DOHH2 (cell line): Measurements from ENCODE around the gene TDRD9.

Experiments
- H3F3A ChIP-seq: fragments of 200-600 bp; sonication (generic), shearing (Covaris generic); 2 replicates; pipeline ENCODE4 v1.6.0; 2016; ENCODE audit warnings: antibody characterized with exemption, mild to moderate bottlenecking; ENCODE audit not compliant: control insufficient read depth, insufficient read depth
- H3K27ac ChIP-seq: fragments of 200-600 bp; sonication (generic); 2 replicates; pipeline ENCODE4 v1.5.1; 2014; ENCODE audit warnings: low read depth, mild to moderate bottlenecking, low read length, moderate library complexity
- H3K27me3 ChIP-seq: fragments of 200-600 bp; sonication (generic); 2 replicates; pipeline ENCODE4 v1.6.1; 2014; ENCODE audit warnings: mild to moderate bottlenecking, low read length, mixed read lengths; ENCODE audit not compliant: control insufficient read depth
- H3K36me3 ChIP-seq: fragments of 200-600 bp; sonication (generic); 2 replicates; pipeline ENCODE4 v1.6.1; 2014; ENCODE audit warnings: mild to moderate bottlenecking, low read length, moderate library complexity, mixed read lengths; ENCODE audit not compliant: control insufficient read depth
- H3K4me1 ChIP-seq: fragments of 200-600 bp; sonication (generic); 2 replicates; pipeline ENCODE4 v1.6.1; 2014; ENCODE audit warnings: mild to moderate bottlenecking, low read length, mixed read lengths; ENCODE audit not compliant: control insufficient read depth
- H3K4me2 ChIP-seq: fragments of 200-600 bp; sonication (generic); 2 replicates; pipeline ENCODE4 v1.6.0; 2014; ENCODE audit warnings: mild to moderate bottlenecking, low read length, moderate library complexity
- H3K4me3 ChIP-seq: fragments of 200-600 bp; sonication (generic); 2 replicates; pipeline ENCODE4 v1.5.1; 2014; ENCODE audit warnings: mild to moderate bottlenecking, low read length, mixed read lengths
- H3K79me2 ChIP-seq: fragments of 200-600 bp; sonication (generic); 2 replicates; pipeline ENCODE4 v1.6.1; 2014; ENCODE audit warnings: mild to moderate bottlenecking, low read length, mixed read lengths; ENCODE audit not compliant: control insufficient read depth
- H3K9me2 ChIP-seq: fragments of 200-600 bp; sonication (generic); replicated peaks from 2 replicates; pipeline ENCODE4 v1.6.1; 2014; ENCODE audit warnings: mild to moderate bottlenecking, low read length, mixed read lengths; ENCODE audit not compliant: control insufficient read depth
- H3K9me3 ChIP-seq: fragments of 200-600 bp; sonication (generic); 2 replicates; pipeline ENCODE4 v1.6.1; 2014; ENCODE audit warnings: antibody characterized with exemption, low read length, mixed read lengths; ENCODE audit not compliant: control insufficient read depth, insufficient read depth
- H4K20me1 ChIP-seq: fragments of 200-600 bp; sonication (generic); 2 replicates; pipeline ENCODE4 v1.6.0; 2014; ENCODE audit warnings: low read depth, mild to moderate bottlenecking, antibody characterized with exemption, low read length, moderate library complexity; ENCODE audit not compliant: control insufficient read depth, insufficient read depth
- EZH2phosphoT487 ChIP-seq: fragments of 200-600 bp; sonication (generic); IDR thresholded peaks from 2 replicates; pipeline ENCODE4 v1.6.1; 2017; ENCODE audit warnings: borderline replicate concordance, mild to moderate bottlenecking, antibody characterized with exemption, low read length, moderate library complexity, mixed read lengths
- TF ChIP-seq, protein P1 (sequence below): fragments of 200-600 bp; sonication (generic); IDR thresholded peaks from one replicate; pipeline ENCODE4 v1.5.1; 2014; ENCODE audit warnings: antibody characterized with exemption, mild to moderate bottlenecking, low read depth, low read length; ENCODE audit not compliant: poor library complexity, severe bottlenecking

TDRD9 gene

DNA sequence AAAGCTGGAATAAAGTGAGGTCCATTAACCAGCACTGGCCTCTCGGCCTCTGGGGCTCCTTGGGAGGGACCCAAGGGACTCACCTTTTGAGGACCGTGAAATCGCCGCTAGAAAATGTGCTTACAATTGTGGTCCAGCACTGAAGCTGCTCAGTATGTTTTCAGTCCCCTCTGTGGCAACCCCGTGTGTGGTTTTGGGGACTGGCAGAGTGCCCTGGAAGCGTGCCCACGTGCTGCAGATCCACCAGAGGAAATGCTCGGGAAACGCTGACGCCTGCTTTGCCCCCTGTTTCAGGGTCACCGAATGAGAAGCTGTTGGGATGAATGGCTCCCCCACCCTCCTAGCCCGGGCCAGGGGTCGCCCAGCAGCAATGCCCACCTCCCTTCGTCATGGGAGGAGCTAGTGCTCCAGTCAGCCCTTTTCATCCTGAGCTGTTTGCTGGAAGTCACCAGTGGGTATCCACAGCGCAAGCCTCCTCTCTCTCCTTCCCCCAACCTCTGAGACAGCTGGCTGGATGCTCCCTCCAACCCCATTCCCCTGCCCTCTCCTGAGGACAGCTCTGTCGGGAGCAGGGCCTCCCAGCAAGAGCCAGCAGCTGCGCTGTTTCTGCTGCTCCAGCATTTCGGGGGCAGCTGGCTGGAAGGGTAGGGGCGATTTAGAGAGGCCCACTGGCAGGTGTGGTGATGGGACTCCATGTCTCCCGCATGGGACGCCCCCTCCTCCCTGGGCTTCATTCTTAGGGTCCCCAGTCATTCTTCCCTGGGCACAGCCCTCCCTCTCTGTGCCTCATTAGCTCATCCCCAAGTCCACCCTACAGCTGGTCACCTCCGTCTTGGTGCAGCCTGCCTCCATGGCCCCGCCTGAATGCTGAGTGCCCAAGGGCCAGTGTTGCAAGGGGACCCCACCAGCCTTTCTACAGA is 47.6 kb upstream of the TDRD9 start:
- Histone ChIP-seq H3K4me1 (0 out of 2 replicates have a peak, but pooled peaks cover 4% of the 10 kb centered on the region), H3K27me3 (peaks cover 7% of the 10 kb centered on the region), H3K9me2 (no peaks in the 10 kb centered on the region), H3K4me2 (no peak overlapping the region), H3K36me3 (no peaks in the 10 kb centered on the region), H3K79me2 (no peaks in the 10 kb centered on the region), H4K20me1 (no peaks in the 10 kb centered on the region), H3F3A (no peaks in the 10 kb centered on the region), H3K9me3 (no peaks in the 10 kb centered on the region), H3K4me3 (no peak overlapping the region), H3K27ac (no peak overlapping the region)
- no peak for TF ChIP-seq EZH2phosphoT487
- TF ChIP-seq, protein P1, sequence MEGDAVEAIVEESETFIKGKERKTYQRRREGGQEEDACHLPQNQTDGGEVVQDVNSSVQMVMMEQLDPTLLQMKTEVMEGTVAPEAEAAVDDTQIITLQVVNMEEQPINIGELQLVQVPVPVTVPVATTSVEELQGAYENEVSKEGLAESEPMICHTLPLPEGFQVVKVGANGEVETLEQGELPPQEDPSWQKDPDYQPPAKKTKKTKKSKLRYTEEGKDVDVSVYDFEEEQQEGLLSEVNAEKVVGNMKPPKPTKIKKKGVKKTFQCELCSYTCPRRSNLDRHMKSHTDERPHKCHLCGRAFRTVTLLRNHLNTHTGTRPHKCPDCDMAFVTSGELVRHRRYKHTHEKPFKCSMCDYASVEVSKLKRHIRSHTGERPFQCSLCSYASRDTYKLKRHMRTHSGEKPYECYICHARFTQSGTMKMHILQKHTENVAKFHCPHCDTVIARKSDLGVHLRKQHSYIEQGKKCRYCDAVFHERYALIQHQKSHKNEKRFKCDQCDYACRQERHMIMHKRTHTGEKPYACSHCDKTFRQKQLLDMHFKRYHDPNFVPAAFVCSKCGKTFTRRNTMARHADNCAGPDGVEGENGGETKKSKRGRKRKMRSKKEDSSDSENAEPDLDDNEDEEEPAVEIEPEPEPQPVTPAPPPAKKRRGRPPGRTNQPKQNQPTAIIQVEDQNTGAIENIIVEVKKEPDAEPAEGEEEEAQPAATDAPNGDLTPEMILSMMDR: no peak

DNA sequence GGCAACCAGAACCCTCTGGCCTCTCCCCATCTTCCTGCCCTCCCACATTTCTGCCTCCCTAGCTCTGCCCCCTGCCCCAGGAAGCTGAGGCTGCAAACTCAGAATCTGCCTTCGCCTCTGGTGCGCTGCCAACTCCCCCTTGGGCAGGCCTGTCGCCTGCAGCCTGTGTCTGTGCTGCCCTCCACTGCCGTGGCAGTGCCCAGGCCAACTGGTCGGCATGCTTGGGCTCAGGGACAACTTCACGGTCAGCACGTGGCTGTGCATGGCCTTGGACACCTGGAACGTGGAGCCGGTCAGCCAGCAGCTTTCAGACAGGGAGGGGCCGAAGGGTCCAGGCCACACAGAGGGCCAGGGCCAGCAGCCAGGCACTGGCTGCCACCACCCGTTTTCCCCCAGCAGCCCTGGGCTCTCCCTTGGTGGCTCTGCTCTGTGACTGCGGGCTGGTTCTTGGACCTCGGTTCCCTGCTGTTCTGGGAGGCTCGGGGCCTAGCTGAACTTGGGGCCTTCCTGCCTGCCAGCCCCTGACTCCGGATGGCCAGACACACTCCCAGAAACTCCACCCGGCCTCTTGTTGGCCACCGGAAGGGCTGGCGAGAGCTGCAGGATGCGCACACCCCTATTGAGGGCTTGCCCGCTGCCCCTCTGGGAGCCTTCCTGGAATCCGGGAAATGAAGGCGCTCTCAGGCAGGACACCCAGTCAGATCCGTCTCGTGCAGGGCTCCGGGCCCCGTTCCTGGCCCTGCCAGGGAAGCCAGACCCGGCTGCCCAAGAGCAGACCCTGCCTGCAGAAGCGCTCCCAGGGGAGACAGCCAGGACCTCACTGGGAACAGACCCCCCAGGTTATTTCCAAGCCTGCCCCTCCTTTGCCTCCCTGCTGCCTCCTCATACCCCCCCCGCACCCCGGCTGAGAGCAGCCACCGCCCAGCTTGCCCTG is 46.7 kb upstream of the TDRD9 start:
- no peaks in the 10 kb centered on the region for H4K20me1 ChIP-seq
- no peaks in the 10 kb centered on the region for H3K9me3 ChIP-seq
- no peak overlapping the region for H3K4me3 ChIP-seq
- no peaks in the 10 kb centered on the region for H3K9me2 ChIP-seq
- H3K79me2 ChIP-seq: no peaks in the 10 kb centered on the region
- peaks cover 7% of the 10 kb centered on the region for H3K27me3 ChIP-seq
- no peaks in the 10 kb centered on the region for H3F3A ChIP-seq
- no peak for TF ChIP-seq EZH2phosphoT487
- TF ChIP-seq, protein P1: no peak
- no peaks in the 10 kb centered on the region for H3K36me3 ChIP-seq
- no peak overlapping the region for H3K4me2 ChIP-seq
- 0 out of 2 replicates have a peak, but pooled peaks cover 4% of the 10 kb centered on the region for H3K4me1 ChIP-seq
- no peak overlapping the region for H3K27ac ChIP-seq

DNA sequence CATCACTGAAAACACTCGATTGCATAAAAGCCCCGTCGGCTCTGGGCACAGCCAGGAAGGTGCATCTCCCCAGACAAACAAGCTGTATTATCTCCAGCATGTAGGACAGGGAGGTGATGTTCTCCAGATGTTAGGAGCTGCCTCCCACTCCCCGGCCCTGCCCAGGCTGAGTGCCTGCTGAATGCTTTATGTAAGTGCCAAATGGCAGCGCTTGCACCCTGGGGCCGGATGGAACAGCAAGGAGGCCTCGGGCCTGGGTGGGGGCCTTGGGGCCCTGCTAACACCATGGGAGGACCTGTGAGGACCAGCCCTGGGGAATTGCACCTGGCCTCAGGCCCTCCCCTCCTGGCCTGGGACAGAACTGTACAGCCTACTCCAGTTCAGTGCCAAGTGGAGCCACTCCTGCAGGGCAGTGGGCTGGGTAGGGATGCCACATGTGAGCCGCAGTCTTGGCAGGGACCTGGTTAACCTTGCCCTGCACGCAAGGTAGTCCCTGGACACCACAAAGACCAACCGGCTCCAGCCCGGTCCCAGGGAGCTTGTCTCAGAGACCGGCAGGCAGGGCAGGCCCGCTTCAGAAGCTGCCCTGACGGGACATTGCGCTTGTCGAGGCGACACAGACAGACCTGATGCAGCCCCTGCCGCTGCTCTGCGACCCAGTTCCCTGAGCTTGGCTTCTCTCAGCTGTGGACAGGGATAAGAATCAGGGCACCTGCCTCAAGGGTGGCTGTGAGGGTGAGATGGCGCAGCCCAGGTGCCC is 45.6 kb upstream of the TDRD9 start:
- no peaks in the 10 kb centered on the region for H3K9me3 ChIP-seq
- no peaks in the 10 kb centered on the region for H3K36me3 ChIP-seq
- H3K27me3 ChIP-seq: peaks cover 7% of the 10 kb centered on the region
- no peaks in the 10 kb centered on the region for H4K20me1 ChIP-seq
- H3K4me1 ChIP-seq: 0 out of 2 replicates have a peak, but pooled peaks cover 4% of the 10 kb centered on the region
- no peaks in the 10 kb centered on the region for H3F3A ChIP-seq
- no peak overlapping the region for H3K4me3 ChIP-seq
- H3K9me2 ChIP-seq: no peaks in the 10 kb centered on the region
- no peak for TF ChIP-seq EZH2phosphoT487
- TF ChIP-seq, protein P1: no peak
- no peaks in the 10 kb centered on the region for H3K79me2 ChIP-seq
- H3K27ac ChIP-seq: no peak overlapping the region
- no peak overlapping the region for H3K4me2 ChIP-seq
